Endothelial cell of umbilical vein (primary cell): ENCODE measurements around the gene SOHLH1. TPM values are rescaled to one million over a fixed set of nuclear protein-coding genes. Genes with fewer than 3 reads are reported as not detected.

ENCODE experiments used
- BruUV-seq: library from RNA; stranded (reverse); fragments of 400-500 nt; replicated peaks from 2 replicates; lab custom pipeline; 2021; lab: Mats Ljungman, UMichigan
- CTCF ChIA-PET: fragments of 300-600, 350-600 bp; sonication (Branson Sonifier 250); formaldehyde crosslinking; loops from one replicate; lab custom pipeline; 2021; ENCODE audit warnings: antibody characterized with exemption, inconsistent platforms; lab: Charles Lee
- POLR2A ChIA-PET: fragments of 300-600, 350-600 bp; sonication (Branson Sonifier 250); formaldehyde crosslinking; loops from one replicate; lab custom pipeline; 2021; ENCODE audit warnings: antibody characterized with exemption, inconsistent platforms; lab: Charles Lee
- DNase-seq: peaks from one replicate; pipeline ENCODE4 v3.0.0-alpha.2; 2011; ENCODE audit warnings: low read depth, low spot score
- FAIRE-seq: peaks from 2 replicates; lab custom pipeline; 2011; peaks lifted over from hg19 to GRCh38; lab: Jason Lieb, UNC
- H2AFZ ChIP-seq: 2 replicates; pipeline ENCODE4 v1.6.0; 2012; ENCODE audit warnings: low read depth, low read length, control low read depth, inconsistent platforms
- H3K27ac ChIP-seq: 2 replicates; pipeline ENCODE4 v1.5.1; 2011; ENCODE audit warnings: low read depth, mild to moderate bottlenecking, control low read depth, low read length, moderate library complexity; ENCODE audit not compliant: insufficient read depth
- H3K27me3 ChIP-seq, 2 experiments: 2 replicates each; pipeline versions ENCODE4 v1.6.0 to v1.6.1; 2011; ENCODE audit warnings: low read length in 2 of 2, mixed read lengths in 1 of 2; ENCODE audit not compliant: control insufficient read depth in 2 of 2, insufficient read depth in 2 of 2
- H3K36me3 ChIP-seq, 2 experiments: 2 replicates in 1 of 2; 3 replicates in 1 of 2; pipeline ENCODE4 v1.5.1; 2011; ENCODE audit warnings: low read length in 2 of 2, mild to moderate bottlenecking in 1 of 2, moderate library complexity in 1 of 2; ENCODE audit not compliant: control insufficient read depth in 2 of 2, insufficient read depth in 2 of 2; ENCODE audit errors: extremely low read depth in 1 of 2
- H3K4me1 ChIP-seq: 3 replicates; pipeline ENCODE4 v1.5.1; 2011; ENCODE audit warnings: mild to moderate bottlenecking, low read length; ENCODE audit not compliant: control insufficient read depth, insufficient read depth; ENCODE audit errors: extremely low read depth
- H3K4me2 ChIP-seq: 2 replicates; pipeline ENCODE4 v1.6.1; 2011; ENCODE audit warnings: low read length, control low read depth, mixed read lengths; ENCODE audit not compliant: insufficient read depth
- H3K4me3 ChIP-seq, 3 experiments: fragments of 200-600 bp in 1 of 3; sonication (generic), shearing (Covaris generic) in 1 of 3; replicated peaks in 1 of 3; 2 replicates each; pipeline ENCODE4 v1.5.1; 2011 to 2016; ENCODE audit warnings: control low read depth in 3 of 3, low read length in 3 of 3, mild to moderate bottlenecking in 2 of 3, inconsistent platforms in 1 of 3, low read depth in 1 of 3, moderate library complexity in 1 of 3; ENCODE audit not compliant: insufficient read depth in 1 of 3
- H3K79me2 ChIP-seq: 2 replicates; pipeline ENCODE4 v1.6.0; 2012; ENCODE audit warnings: low read length, inconsistent platforms; ENCODE audit not compliant: control insufficient read depth, insufficient read depth
- H3K9ac ChIP-seq: replicated peaks from 2 replicates; pipeline ENCODE3; 2011; ENCODE audit warnings: low read length, control low read depth; ENCODE audit not compliant: insufficient read depth; ENCODE audit errors: extremely low read depth
- H3K9me1 ChIP-seq: replicated peaks from 3 replicates; pipeline ENCODE4 v1.6.0; 2011; ENCODE audit warnings: mild to moderate bottlenecking, low read length; ENCODE audit not compliant: control insufficient read depth, insufficient read depth; ENCODE audit errors: extremely low read depth
- H3K9me3 ChIP-seq: replicated peaks from 2 replicates; pipeline ENCODE4 v1.5.1; 2012; ENCODE audit warnings: low read length, inconsistent platforms; ENCODE audit not compliant: control insufficient read depth, insufficient read depth
- H4K20me1 ChIP-seq: replicated peaks from 2 replicates; pipeline ENCODE3; 2011; ENCODE audit warnings: mild to moderate bottlenecking, low read length; ENCODE audit not compliant: control insufficient read depth, insufficient read depth; ENCODE audit errors: extremely low read depth
- EZH2 ChIP-seq: IDR thresholded peaks from 2 replicates; pipeline ENCODE4 v1.6.1; 2012; ENCODE audit warnings: borderline replicate concordance, low read depth, mild to moderate bottlenecking, moderate library complexity, low read length, inconsistent platforms; ENCODE audit not compliant: severe bottlenecking
- FOS ChIP-seq: IDR thresholded peaks from 2 replicates; pipeline ENCODE4 v1.6.1; 2011; ENCODE audit warnings: mild to moderate bottlenecking, low read length, moderate library complexity, borderline replicate concordance; ENCODE audit not compliant: insufficient read depth
- GATA2 ChIP-seq: IDR thresholded peaks from 2 replicates; pipeline ENCODE4 v1.7.0; 2011; ENCODE audit warnings: low read depth, mild to moderate bottlenecking, moderate library complexity, mixed read lengths, low read length; ENCODE audit not compliant: insufficient read length, insufficient read depth
- JUN ChIP-seq: IDR thresholded peaks from 2 replicates; pipeline ENCODE4 v1.6.1; 2011; ENCODE audit warnings: borderline replicate concordance, low read depth; ENCODE audit not compliant: insufficient read length, insufficient read depth
- MYC ChIP-seq: IDR thresholded peaks from one replicate; pipeline ENCODE4 v1.6.1; 2011; ENCODE audit warnings: mild to moderate bottlenecking, low read depth, low read length
- POLR2A ChIP-seq: IDR thresholded peaks from 2 replicates; pipeline ENCODE4 v1.6.1; 2012; ENCODE audit warnings: low read depth, mild to moderate bottlenecking, control low read depth, low read length
- POLR2AphosphoS5 ChIP-seq: IDR thresholded peaks from 2 replicates; pipeline ENCODE4 v1.6.1; 2012; ENCODE audit warnings: low read depth, mild to moderate bottlenecking, control low read depth, low read length, moderate library complexity; ENCODE audit not compliant: insufficient read depth
- dilution Hi-C: fragments of 300-500 bp; cut with MboI; formaldehyde crosslinking; loops from one replicate; pipeline ENCODE4 v1.15.0; 2019; ENCODE audit warnings: low sequenced_read_pairs; ENCODE audit not compliant: extremely low pct_ligation_motif_present
- intact Hi-C: fragments of 100-400 bp; cut with micrococcal nuclease; formaldehyde crosslinking; loops from one replicate; pipeline ENCODE4 v1.10.0; 2022
- polyA plus RNA-seq, 4 experiments: library from polyadenylated mRNA; depleted of rRNA in 3 of 4; stranded (reverse) in 3 of 4; unstranded in 1 of 4; fragments of >200 nt; gene quantifications; 2 replicates each; pipeline versions ENCODE4 v1.2.1 to v1.2.3, GENCODE V29; 2011 to 2012; ENCODE audit warnings: missing spikeins in 1 of 4
- total RNA-seq: library from RNA; stranded (reverse); gene quantifications from 2 replicates; pipeline ENCODE4 v1.2.3, GENCODE V29; 2021
- TF ChIP-seq, protein P1 (sequence below), 2 donors: IDR thresholded peaks; 1 replicate in 1 of 2; 2 replicates in 1 of 2; pipeline ENCODE4 v1.5.1; 2011; ENCODE audit warnings: low read length in 2 of 2, mild to moderate bottlenecking in 2 of 2, moderate library complexity in 2 of 2, control low read depth in 1 of 2, inconsistent platforms in 1 of 2, low read depth in 1 of 2; ENCODE audit not compliant: insufficient read depth in 1 of 2; ENCODE audit errors: extremely low read depth in 1 of 2
- TF ChIP-seq, protein P2 (sequence below): IDR thresholded peaks from 2 replicates; pipeline ENCODE4 v1.6.1; 2011; ENCODE audit not compliant: insufficient read depth, insufficient read length

SOHLH1 gene
- total and polyA plus RNA-seq, 2 donors (not counting 3 experiments of a cell fraction or from before 2014, with no cell fraction given) = not detected

DNA sequence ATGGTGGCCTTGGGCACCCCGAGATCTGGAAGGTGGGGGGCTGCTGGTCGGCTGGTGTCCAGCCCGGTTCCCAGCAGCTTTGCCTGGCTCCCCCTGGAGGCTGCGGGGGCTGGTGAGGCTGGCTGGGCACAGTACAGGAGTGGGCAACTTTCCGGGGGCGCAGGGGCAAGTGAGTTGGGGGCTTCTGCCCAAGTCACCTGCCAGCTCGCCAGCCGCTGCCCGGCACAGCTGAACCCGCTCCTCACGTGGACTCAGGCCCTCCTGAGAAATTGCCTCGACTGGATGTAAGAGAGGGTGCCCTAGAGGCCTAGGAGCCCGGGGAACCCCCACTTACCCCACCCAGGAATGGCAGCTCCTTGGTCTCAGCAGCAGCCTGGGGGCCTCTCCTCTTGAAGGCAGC lies 18.1 kb upstream of the SOHLH1 start:
- Histone ChIP-seq H3K4me3 (no peak overlapping the region), H3K27me3 (peaks cover 13 to 28% of the 10 kb centered on the region in 2 experiments), H3K79me2 (no peaks in the 10 kb centered on the region), H2AFZ (no peak overlapping the region), H3K9me1 (no peaks in the 10 kb centered on the region), H3K27ac (no peak overlapping the region), H3K9me3 (no peaks in the 10 kb centered on the region), H4K20me1 (no peaks in the 10 kb centered on the region), H3K9ac (no peak overlapping the region), H3K36me3 (no peaks in the 10 kb centered on the region), H3K4me1 (peaks cover 6% of the 10 kb centered on the region), H3K4me2 (no peak overlapping the region)
- ChIA-PET POLR2A (no interaction called here), CTCF (no interaction called here)
- TF ChIP-seq FOS (no peak), POLR2AphosphoS5 (no peak), JUN (no peak), GATA2 (no peak), EZH2 (no peak), POLR2A (no peak), MYC (no peak)
- TF ChIP-seq, protein P1, sequence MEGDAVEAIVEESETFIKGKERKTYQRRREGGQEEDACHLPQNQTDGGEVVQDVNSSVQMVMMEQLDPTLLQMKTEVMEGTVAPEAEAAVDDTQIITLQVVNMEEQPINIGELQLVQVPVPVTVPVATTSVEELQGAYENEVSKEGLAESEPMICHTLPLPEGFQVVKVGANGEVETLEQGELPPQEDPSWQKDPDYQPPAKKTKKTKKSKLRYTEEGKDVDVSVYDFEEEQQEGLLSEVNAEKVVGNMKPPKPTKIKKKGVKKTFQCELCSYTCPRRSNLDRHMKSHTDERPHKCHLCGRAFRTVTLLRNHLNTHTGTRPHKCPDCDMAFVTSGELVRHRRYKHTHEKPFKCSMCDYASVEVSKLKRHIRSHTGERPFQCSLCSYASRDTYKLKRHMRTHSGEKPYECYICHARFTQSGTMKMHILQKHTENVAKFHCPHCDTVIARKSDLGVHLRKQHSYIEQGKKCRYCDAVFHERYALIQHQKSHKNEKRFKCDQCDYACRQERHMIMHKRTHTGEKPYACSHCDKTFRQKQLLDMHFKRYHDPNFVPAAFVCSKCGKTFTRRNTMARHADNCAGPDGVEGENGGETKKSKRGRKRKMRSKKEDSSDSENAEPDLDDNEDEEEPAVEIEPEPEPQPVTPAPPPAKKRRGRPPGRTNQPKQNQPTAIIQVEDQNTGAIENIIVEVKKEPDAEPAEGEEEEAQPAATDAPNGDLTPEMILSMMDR (IDR thresholded peaks at IDR 0.05; ENCODE audit: extremely low read depth in 1 of 2, insufficient read depth in 1 of 2, low read depth in 1 of 2, low read length in 2 of 2) = no peak
- TF ChIP-seq, protein P2, sequence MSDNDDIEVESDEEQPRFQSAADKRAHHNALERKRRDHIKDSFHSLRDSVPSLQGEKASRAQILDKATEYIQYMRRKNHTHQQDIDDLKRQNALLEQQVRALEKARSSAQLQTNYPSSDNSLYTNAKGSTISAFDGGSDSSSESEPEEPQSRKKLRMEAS = no peak
- BruUV-seq = no TSS peak
- intact Hi-C loops (no loop called here), dilution Hi-C loops (no loop called here)
- no peak for DNase-seq
- no peak for FAIRE-seq
